GM23338 (cell line): Measurements from ENCODE around the gene SNTB2.

Experiments used
- CTCF ChIP-seq, 2 experiments: fragments of 200-600 bp in 1 of 2; sonication (generic) in 1 of 2; conservative IDR thresholded peaks; 2 replicates each; pipeline versions ENCODE4 v1.5.1 to v1.6.1; 2016 to 2017; ENCODE audit warnings: antibody characterized with exemption in 2 of 2, low read depth in 2 of 2, mild to moderate bottlenecking in 2 of 2, moderate library complexity in 1 of 2
- EZH2 ChIP-seq: fragments of 200-600 bp; sonication (generic); IDR thresholded peaks from one replicate; pipeline ENCODE4 v1.8.0; 2017; ENCODE audit warnings: antibody characterized with exemption, mild to moderate bottlenecking, low read depth; ENCODE audit not compliant: unreplicated experiment
- EZH2phosphoT487 ChIP-seq: fragments of 200-600 bp; sonication (generic); IDR thresholded peaks from one replicate; pipeline ENCODE4 v1.8.1; 2018; ENCODE audit warnings: antibody characterized with exemption; ENCODE audit not compliant: unreplicated experiment
- JUNB ChIP-seq: IDR thresholded peaks from one replicate; pipeline ENCODE4 v1.6.1; 2016; ENCODE audit warnings: antibody characterized with exemption; ENCODE audit not compliant: unreplicated experiment
- POLR2AphosphoS5 ChIP-seq: IDR thresholded peaks from 2 replicates; pipeline ENCODE4 v1.6.1; 2016; ENCODE audit warnings: antibody characterized with exemption, low read depth

GRCh38 chr16:69318177-69318910 lies 131.4 kb downstream of the SNTB2 start:
- no peak for TF ChIP-seq JUNB
- TF ChIP-seq CTCF (conservative IDR thresholded peaks at IDR 0.05; ENCODE audit: low read depth in 2 of 2): no peak
- no peak for TF ChIP-seq EZH2
- TF ChIP-seq POLR2AphosphoS5: no peak; the same call in 1 of the 2 replicates
- no peak for TF ChIP-seq EZH2phosphoT487
